GM20000 (cell line): ENCODE results near the gene TREX2.

ENCODE experiments used
- DNase-seq: peaks from one replicate; pipeline ENCODE4 v3.0.0; 2012; ENCODE audit warnings: low spot score
- TF ChIP-seq, protein P1 (sequence below): IDR thresholded peaks from 2 replicates; pipeline ENCODE4 v1.5.1; 2012; ENCODE audit warnings: mild to moderate bottlenecking, control low read depth; ENCODE audit errors: extremely low read depth, missing control alignments

TREX2 gene

DNA sequence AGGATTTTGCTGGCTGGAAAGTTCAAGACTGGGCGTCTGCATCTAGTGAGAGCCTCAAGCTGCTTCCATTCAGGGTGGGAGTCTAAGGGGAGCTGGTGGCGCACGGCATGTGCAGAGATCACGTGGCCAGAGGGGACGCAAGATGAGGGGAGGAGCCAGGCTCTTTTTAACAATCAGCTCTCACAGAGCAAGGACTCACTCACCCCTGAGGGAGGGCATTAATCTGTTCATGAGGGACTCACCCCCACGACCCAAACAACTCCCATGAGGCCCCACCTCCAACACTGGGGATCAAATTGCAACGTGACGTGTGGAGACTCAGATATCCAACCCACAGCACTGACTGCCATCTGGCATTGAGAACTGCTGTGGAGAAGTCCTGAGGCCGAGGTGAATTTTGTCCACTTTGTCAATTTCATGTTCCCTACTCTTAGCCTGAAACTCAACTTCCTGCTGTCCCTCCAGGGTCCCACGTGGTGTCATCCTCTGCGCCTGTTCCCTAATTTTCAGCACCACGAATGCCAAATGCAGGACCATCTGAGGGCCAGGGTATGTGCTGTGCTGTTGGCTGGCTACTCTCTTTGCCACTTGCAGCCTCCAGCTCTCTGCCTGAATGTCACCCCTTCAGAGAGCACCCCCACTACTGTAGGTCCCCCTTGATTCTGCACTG is 28.9 kb downstream of the TREX2 start:
- DNase-seq, result no peak
- TF ChIP-seq, protein P1, sequence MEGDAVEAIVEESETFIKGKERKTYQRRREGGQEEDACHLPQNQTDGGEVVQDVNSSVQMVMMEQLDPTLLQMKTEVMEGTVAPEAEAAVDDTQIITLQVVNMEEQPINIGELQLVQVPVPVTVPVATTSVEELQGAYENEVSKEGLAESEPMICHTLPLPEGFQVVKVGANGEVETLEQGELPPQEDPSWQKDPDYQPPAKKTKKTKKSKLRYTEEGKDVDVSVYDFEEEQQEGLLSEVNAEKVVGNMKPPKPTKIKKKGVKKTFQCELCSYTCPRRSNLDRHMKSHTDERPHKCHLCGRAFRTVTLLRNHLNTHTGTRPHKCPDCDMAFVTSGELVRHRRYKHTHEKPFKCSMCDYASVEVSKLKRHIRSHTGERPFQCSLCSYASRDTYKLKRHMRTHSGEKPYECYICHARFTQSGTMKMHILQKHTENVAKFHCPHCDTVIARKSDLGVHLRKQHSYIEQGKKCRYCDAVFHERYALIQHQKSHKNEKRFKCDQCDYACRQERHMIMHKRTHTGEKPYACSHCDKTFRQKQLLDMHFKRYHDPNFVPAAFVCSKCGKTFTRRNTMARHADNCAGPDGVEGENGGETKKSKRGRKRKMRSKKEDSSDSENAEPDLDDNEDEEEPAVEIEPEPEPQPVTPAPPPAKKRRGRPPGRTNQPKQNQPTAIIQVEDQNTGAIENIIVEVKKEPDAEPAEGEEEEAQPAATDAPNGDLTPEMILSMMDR, result no peak

DNA sequence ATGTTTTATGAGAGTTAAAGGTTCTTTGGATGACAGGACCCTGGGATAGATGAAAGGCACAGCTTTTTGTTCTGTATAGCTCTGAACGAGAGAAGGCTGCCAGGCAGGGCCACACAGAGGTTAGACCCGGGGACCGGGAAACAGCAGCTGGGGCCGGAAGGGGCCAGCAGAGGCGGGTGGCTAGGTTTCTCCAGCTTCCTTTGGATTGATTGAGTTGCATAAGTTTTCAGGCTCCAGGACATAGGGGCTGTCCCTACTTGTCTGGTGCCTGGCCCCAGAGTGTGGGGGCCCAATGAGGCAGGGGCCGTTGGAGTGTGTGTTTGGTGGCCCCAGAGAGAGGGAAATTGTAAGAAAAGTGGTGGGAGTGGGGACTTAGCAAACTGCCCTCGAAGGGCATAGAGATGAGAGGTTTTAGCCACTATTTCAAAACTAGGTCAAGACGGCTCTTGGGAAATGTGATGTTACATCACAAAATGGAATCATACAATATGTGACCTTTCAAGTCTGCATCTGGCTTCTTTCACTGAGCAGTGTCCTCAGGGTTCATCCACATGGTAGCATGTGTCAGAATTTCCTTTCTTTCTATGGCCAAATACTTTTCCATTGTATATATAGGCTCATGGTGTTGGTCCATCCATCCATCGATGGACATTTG is 30.9 kb downstream of the TREX2 start:
- DNase-seq, result no peak
- TF ChIP-seq, protein P1, result no peak

DNA sequence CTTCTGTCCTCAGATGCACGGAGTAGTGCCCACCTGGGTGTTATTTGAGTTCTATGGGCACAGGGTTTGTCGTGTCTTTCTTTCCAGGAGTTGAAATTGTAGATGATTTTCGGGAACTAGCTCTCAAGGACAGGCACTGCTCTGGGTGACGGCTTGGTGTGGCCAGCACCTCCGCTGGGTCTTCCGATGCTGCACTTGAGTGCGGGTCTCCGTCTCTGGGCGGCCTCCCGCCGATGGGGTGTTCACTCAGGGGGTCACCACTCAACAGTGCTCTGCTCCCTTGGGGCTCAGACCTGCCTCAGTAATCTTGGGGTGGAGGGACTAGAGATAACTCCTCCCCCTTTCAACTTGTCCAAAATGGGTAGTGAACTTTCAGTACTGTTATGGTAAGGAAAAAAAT is 32.1 kb downstream of the TREX2 start:
- TF ChIP-seq, protein P1, result no peak
- DNase-seq, result no peak

DNA sequence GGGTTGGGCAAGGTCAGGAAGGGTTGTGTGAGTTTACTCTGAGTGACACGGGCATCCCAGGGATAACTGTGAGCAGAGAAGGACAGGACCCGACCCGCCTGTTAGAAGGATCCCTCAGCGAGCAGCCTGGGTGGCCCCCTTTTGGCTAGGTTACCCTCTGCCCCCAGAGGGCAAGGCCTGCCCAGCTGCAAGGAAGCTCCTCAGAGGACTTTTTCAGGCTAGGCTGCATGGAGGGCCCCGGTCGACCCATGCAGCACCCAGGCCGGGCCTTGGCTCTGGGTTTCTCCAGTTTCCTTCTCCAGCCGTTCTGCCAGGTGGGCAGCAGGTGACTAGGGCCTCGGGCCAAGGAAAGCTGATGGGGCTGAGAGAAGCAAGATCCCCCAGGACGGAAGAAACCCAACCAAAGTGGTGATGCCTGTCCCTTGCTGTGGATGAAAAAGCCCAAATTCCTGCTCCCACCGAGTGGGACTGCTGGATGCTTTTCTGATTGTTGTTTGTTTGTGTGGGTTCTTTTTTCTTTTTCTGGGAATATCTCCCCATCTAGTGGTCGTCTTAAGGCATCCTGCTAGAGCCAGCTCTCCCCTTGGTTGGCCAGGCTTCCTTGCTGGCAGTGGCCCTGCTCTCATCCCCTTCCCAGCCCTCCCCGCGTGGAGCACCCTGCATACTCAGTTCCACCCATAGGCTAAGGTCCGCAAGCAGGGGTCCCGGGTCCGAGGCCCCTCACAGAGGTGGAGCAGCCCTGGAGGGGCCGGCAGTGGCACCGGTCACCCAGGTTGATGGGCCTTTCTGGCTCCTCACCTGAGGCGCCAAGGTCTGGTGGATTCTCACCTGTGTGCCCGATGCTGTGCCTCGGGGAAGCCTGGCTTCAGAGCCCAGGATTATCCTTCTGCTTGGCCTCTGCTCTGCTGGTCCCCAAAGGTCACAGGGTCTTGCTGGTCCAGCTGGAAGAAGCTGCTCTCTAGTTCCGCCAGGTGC is 32.8 kb downstream of the TREX2 start:
- TF ChIP-seq, protein P1, result no peak
- DNase-seq, result no peak

DNA sequence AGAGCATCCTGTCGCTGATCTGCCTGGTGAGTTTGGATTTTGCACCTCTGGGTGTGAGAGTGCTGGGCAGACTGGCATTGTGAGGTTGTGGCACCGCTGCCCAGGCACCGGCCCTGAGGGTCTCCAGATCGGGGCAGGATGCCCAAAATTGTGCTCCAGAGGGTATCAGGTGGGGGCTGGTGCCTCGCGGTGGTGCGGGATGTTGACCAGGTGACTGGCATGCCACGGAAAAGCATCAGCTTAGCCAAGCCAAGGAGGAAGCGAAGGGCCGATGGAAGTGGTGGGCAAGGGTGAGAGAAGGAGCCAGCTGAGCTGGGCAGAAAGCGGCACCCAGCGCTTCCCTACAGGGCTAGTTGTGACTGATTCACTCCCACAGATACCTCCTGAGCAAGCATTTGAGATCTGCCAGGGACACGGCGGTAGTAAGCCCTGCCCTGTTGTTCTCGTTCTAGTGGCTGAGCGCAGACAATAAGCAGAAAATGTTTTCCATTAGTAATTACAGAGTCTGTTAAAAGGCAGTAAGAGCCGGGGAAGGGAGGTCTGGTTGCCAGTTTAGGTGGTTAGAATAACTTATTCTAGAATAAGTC is 33.8 kb downstream of the TREX2 start:
- TF ChIP-seq, protein P1, result no peak
- DNase-seq, result no peak

DNA sequence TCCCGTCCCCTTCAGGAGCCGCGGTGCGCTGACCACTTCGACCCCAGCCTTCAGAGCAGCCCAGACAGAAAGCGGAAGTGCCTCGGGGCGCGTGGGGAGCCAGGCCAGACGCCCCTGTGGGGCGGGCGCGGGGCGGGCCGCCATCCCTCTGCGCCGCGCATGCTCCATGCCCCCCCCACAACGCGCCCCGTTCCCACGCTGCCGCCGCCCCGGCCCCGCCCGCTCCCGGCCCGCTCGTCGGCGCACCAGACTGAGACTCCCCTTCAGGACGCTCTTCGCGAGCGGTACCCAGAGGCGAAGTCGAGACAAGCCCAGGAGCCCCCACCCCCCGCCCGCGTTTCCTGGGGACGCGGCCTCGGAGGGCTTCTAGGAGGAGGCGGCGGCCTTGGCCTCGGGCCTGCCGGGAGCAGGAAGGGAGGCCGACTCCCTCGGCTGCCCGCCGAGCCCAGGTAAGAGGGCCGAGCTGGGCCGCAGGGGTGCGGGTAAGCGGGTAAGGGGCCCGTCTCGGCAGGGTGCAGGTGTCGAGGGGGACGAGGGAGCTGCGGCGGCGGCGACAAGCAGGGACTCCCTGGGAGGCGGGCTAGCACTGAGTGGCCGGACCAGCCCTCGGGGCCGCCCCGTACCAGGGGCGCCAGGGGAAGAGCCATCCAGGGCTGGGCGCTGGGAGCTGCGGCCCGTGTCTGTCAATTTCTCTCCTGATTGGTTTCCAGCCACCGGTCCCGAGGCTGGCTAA is 34.4 kb downstream of the TREX2 start, which contains the start of gene ZFP92:
Gene ZFP92, plus strand, starts transcription at position 218 of the 733 bp plus-strand sequence. CDS start 6,851 bp downstream, outside the sequence.
- DNase-seq, result peak; percentile 86
- TF ChIP-seq, protein P1, result no peak
